Fibroblast of upper back skin (primary cell): ENCODE data around the gene RIPOR3.
"Not testable (repeated sequence)": the region's sequence is repeated elsewhere in the genome, so short reads cannot be mapped to it uniquely, and the experiment has no call there.

Experiments used
- DNase-seq: peaks from one replicate; pipeline ENCODE4 v3.0.0-alpha.2; 2013

The RIPOR3 gene

DNA sequence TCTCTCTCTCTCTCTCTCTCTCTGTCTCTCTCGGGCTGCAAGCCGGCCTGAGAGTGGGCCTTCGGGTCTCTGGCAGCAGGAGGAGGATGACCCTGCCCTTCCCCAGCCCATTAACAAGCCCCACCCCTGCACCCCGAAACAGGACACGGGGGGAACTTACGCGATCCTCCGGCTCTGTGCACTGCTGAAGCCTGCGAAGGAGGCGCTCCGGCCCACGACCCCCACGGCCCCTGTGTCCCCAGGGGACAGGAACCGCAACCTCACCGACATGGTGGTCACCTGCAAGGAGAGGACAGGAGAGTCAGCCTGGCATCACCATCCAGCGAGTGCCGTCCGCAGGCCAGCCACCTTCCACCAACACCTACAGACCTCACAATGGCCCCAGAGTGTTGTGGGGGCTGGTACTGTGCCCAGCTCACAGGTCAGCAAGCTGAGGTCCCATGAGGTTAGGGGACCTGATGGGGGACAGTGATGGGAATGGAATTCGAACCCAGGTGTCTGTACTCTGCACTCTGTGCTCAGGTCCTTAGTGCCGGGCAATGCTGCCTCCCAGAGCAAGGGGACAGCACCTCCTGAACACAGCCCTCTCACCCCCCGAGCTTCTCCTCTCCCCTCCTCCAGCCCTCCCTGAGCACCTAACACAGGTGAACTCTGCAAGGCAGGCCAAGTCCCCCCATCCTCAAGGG is 60.6 kb downstream of the RIPOR3 start:
- DNase-seq = no peak

GRCh38 chr20:50629670-50630045 is 61.7 kb downstream of the RIPOR3 start:
- DNase-seq = no peak

- no peak for DNase-seq
Observed at GRCh38 chr20:50628853-50629669, 62.3 kb downstream of the RIPOR3 start.

DNA sequence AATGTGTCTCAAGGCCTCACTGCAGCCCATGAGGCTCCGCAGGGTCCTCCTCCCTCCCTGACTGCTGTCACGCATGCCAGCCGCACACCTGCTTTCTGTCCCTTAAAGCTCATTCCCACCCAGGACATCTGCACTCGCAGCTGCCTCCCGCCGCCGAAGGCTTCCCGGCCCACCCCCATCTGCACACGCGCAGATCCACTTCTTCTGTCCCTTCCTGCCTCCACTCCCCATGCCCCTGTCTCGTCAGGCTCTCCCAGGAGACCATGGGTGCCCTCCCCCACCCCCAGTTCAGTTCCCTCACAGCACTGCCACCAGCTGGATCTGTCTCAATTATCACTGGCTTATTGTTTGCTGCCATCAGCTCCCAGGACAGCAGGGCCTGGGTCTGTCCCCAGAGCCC is 63.0 kb downstream of the RIPOR3 start:
- DNase-seq = no peak

GRCh38 chr20:50627747-50628146 is 63.6 kb downstream of the RIPOR3 start:
- no peak for DNase-seq

- peak; percentile 49 for DNase-seq
Observed at GRCh38 chr20:50625986-50626677, 65.2 kb downstream of the RIPOR3 start.

DNA sequence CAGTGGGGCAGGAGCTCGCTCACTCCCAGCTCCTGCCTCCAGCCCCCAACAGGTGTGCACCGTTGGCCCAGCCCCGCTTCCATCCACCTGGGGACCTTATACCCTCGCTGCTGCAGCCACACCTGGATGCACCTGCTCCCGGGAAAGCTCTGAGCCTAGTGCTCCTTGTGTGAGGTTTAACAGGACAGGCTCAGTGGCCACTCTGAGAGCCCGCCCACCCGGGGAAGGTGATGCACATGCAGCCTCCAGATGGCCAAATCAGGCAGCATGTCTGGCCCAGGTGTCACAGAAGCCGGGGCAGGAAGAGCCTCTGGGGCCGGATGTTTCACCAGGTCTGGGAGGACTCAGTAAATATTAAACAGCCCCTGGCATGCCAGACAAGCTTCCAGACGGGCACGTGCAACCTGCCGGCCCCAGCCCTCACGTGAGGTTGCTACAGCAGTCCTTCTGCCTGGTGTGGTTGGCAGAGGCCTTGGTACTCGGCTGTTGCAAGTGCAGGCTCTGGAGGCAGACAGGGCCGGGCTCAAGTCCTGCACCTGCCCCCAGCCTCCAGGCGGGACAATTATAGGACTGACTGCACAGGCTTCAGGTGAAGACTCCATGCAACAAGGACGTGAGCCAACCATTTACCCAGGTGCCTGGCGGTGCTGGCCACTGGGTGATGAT is 66.9 kb downstream of the RIPOR3 start:
- no peak for DNase-seq

DNA sequence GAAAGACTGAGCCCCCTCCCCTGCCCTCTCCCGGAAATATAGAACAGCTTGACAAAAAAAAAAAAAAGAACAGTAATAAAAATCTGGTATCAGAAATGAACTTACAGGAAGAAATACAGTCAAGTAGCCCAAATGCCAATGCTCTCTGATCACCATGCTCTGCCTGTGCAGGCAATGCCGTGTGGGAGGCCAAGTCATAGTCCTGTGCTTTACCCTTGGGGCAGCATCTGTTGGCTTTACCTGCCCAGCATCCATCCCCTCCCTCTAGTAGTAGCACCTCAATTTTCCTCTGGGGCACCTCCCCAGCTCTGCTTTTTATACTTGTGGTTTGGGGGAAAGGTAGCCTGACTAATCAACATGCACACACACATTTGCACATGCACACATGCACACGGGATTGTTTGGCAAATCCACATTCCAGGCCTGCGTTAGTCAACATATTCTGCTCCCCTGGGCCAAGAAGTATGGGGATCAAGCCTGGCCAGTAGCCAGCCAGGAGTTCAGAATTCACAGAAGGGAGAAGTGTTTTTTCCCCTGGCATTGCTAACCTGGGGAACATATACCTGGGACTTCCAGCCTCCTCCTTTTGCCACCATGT is 70.2 kb downstream of the RIPOR3 start:
- DNase-seq = no peak

DNA sequence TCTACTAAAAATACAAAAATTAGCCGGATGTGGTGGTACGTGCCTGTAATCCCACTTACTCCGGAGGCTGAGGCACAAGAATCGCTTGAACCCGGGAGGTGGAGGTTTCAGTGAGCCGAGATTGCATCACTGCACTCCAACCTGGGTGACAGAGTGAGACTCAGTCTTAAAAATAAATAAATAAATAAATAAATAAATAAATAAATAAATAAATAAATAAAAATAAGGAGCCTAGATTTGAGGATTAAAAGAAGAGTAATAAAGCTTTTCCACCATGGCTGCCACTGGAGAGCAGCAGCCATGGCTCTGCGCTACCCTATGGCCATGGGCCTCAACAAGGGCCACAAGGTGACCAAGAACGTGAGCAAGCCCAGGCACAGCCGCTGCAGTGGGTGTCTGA is 70.9 kb downstream of the RIPOR3 start:
- DNase-seq = not testable (repeated sequence)

GRCh38 chr20:50618537-50618936 is 72.8 kb downstream of the RIPOR3 start:
- DNase-seq = no peak

GRCh38 chr20:50617022-50617421 is 74.3 kb downstream of the RIPOR3 start:
- DNase-seq = no peak

- no peak for DNase-seq
Observed at GRCh38 chr20:50615407-50615806, 75.9 kb downstream of the RIPOR3 start.

DNA sequence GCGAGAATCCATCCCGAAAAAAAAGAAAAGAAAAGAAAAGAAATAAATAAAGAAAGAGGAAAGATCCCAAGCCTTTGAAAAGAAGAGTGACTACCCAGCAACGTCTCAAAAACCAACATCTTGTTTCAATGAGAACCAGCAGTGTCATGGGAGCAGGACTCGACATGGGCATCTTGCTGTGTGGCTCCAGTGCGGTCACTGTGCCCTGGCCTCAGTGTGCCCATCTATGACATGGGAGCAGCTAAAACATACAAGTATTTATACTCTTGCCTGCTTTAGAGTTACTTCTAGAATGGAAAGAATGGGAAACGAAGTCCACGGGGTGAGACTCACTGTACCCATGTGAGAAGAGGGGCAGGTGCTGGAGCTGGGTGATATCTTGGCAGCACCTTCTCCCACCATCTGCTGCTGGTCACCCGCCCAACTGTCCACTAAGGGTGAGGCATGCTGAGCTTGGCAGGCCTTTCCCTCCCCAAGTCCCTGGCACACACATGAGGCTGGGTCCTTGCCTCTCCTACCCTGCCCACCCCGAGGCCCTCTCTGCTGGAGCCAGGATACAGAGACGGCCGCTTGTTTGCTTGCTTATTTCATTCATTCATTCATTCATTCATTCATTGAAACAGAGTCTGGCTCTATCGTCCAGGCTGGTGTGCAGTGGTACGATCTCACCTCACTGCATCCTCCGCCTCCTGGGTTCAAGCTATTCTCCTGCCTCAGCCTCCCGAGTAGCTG is 77.7 kb downstream of the RIPOR3 start:
- DNase-seq = no peak

DNA sequence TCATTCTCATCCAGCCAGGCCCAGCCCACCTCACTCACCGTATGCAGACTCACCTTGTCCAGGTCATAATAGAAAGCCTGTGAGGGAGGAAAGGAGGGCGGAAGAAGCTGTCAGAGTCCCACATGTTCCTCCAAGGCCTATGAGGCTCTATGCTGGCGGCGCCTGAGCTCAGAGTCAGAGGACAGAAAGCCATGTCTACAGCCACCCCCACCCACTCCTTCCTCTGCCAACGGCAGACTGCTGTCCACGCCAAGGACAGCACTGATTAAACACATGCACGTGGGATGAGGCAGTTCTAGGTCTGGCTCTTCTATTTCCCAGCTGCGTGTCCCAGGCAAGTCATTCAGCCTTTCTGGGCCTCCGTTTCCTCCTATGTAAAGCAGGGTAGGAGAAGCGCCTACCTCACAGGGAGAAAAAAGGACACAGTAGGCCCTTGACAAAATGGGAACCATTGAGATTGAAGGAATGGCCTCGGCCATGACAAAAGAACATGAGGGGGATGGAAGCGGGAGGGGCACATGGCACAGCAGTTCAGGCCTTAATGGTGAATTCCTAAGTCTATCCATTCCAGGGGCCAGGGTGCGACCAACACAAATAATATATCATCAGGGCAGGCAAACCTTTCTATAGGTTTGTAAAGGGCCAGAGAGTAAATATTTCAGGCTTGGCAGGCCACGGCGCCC is 80.1 kb downstream of the RIPOR3 start:
- DNase-seq = no peak

GRCh38 chr20:50610212-50610718 is 81.1 kb downstream of the RIPOR3 start:
- DNase-seq = no peak

GRCh38 chr20:50609438-50609989 is 81.8 kb downstream of the RIPOR3 start:
- no peak for DNase-seq

DNA sequence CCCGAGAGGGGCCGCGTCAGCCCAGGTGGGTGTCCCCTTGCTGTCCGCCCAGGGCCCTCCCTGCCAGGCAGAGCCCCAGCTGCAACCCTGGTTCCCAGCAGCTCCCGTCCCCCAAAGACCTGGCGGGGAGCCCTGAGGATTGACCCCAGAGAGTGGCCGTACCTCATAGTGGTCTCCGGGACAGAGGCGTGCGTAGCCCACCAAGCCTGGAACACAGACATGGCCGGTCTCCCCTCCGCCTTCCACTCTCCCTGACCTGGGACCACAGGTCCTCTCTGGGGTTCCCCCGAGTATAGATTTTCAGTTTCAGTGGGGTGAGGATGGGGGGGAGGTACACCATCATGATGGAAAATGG is 82.6 kb downstream of the RIPOR3 start:
- DNase-seq = no peak

DNA sequence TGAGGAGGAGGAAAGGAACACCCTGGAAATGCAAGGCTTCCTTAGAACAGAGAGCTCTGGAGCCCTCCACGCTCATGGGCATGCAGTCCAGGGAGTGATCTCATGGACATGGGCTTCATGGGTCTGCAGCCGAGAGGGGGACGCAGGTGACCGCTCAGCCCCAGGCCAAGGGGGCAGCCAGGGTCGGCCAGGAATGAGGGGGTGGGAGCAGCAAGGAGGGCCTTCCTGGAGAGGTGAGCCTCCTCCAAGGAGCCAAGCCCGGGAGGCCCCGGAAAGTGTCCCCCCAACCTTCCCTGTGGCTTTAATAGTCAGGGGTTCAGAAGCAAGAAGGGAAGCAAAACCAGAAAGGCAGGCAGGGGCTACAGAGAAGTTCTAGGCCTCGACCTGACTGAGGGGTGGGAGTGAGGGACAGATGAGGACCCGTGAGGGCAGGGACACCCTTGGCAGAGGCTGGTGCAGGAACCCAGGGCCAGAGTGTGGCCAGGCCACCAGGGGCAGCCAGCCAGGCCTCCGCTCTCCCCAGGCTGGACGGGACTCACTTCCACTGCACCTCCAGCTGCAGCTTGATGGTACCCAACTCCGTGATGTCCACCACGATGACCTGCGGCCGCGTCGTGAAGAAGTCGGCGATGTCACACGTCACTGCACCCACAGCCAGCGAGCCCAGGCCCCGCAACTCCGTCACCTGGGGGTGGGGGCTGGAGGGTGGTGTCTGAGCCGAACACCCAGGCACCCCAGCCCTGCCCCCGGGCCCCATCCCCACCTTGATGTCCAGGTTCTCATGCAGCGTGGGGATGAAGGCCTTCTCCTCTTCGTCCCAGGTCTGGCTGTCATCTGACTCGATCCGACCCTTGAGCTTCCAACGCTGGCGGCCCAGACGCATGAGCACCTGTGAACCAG is 83.2 kb downstream of the RIPOR3 start:
- no peak for DNase-seq

DNA sequence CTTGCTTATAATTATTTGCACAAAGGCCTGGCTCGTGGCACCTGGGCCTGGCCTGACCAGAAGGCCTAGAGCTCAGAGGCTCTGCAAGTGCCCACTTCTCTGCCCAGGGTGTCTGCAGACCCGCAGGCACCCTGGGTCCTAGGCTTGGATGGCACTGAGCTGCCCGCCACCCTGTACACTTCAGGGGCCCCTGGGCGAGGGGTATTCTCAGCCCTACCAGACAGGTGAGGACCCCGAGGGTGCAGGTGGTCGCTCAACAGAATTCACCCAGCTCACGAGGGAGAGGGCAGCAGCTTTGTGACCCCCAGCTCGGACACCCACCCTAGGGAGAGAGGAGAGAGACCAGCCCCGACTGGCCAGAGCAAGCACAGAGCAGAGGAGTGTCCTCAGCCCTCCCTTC is 83.9 kb downstream of the RIPOR3 start:
- DNase-seq = no peak

GRCh38 chr20:50605136-50605535 is 86.2 kb downstream of the RIPOR3 start:
- no peak for DNase-seq
